HG03565 (cell line): ENCODE measurements around the gene PITX1.

Source experiments
- ATAC-seq: cut with Tn5 transposase; IDR thresholded peaks from one replicate; pipeline ENCODE4 v1.9.1; 2021; ENCODE audit warnings: mild to moderate bottlenecking, moderate library complexity; ENCODE audit not compliant: unreplicated experiment

Gene PITX1

GRCh38 chr5:135030123-135030955, 3.7 kb downstream of the PITX1 start:
- ATAC-seq, result no peak

- no peak for ATAC-seq
Observed at GRCh38 chr5:135029477-135030122, 4.4 kb downstream of the PITX1 start.

GRCh38 chr5:135028791-135029476, 5.1 kb downstream of the PITX1 start:
- ATAC-seq, result no peak

GRCh38 chr5:135027697-135028615, 6.1 kb downstream of the PITX1 start:
- no peak for ATAC-seq

GRCh38 chr5:135027266-135027696, 6.7 kb downstream of the PITX1 start:
- no peak for ATAC-seq

GRCh38 chr5:135026645-135027265, 7.3 kb downstream of the PITX1 start:
- ATAC-seq, result no peak

GRCh38 chr5:135025730-135026644, 8.0 kb downstream of the PITX1 start:
- ATAC-seq, result no peak

GRCh38 chr5:135024956-135025729, 8.9 kb downstream of the PITX1 start:
- ATAC-seq, result no peak

GRCh38 chr5:135020111-135020895, 13.7 kb downstream of the PITX1 start:
- no peak for ATAC-seq

GRCh38 chr5:135019314-135019713, 14.7 kb downstream of the PITX1 start:
- ATAC-seq, result no peak

GRCh38 chr5:135018457-135018856, 15.6 kb downstream of the PITX1 start:
- ATAC-seq, result no peak

- no peak for ATAC-seq
Observed at GRCh38 chr5:135016861-135017290, 17.2 kb downstream of the PITX1 start.

- no peak for ATAC-seq
Observed at GRCh38 chr5:135015942-135016341, 18.1 kb downstream of the PITX1 start.

GRCh38 chr5:135013947-135014570, 20.0 kb downstream of the PITX1 start:
- ATAC-seq, result no peak

GRCh38 chr5:135013445-135013844, 20.6 kb downstream of the PITX1 start:
- no peak for ATAC-seq

GRCh38 chr5:135012951-135013391, 21.1 kb downstream of the PITX1 start:
- no peak for ATAC-seq

GRCh38 chr5:135012033-135012588, 21.9 kb downstream of the PITX1 start:
- no peak for ATAC-seq
